GM12878 (cell line): ENCODE measurements around the gene AIRE. TPM values are rescaled to one million over a fixed set of nuclear protein-coding genes. Genes with fewer than 3 reads are reported as not detected.

Experiments
- ATAC-seq: fragments of 200-7000 bp; cut with Tn5 transposase; 3 replicates; pipeline ENCODE4 v1.9.1; 2020; ENCODE audit warnings: mild to moderate bottlenecking, moderate library complexity
- BruUV-seq: library from RNA; stranded (reverse); fragments of 400-500 nt; replicated peaks from 2 replicates; lab custom pipeline; 2021; lab: Mats Ljungman, UMichigan
- CTCF ChIA-PET: fragments of 300-600 bp; sonication (Branson Sonifier 250); formaldehyde crosslinking; extraction: SDS; loops from one replicate; lab custom pipeline; 2021; ENCODE audit warnings: inconsistent platforms; lab: Yijun Ruan, JAX
- POLR2A ChIA-PET: fragments of 350-600 bp; formaldehyde crosslinking; extraction: SDS; loops from one replicate; lab custom pipeline; 2021; ENCODE audit warnings: inconsistent platforms; lab: Charles Lee
- RAD21 ChIA-PET: fragments of 300-600 bp; sonication (Branson Sonifier 250); formaldehyde crosslinking; loops from one replicate; lab custom pipeline; 2023; ENCODE audit warnings: antibody characterized with exemption; ENCODE audit not compliant: unreplicated experiment; lab: Charles Lee
- SMC1A ChIA-PET: fragments of 300-600 bp; sonication (Branson Sonifier 250); formaldehyde crosslinking; loops from one replicate; lab custom pipeline; 2023; ENCODE audit not compliant: unreplicated experiment, uncharacterized antibody; lab: Charles Lee
- DNase-seq: peaks from one replicate; pipeline ENCODE4 v3.0.0-alpha.2; 2011; ENCODE audit warnings: low read depth, low spot score
- FAIRE-seq: peaks from 3 replicates; lab custom pipeline; 2011; peaks lifted over from hg19 to GRCh38; lab: Jason Lieb, UNC
- H2AFZ ChIP-seq: 2 replicates; pipeline ENCODE4 v1.6.0; 2011; ENCODE audit warnings: low read depth, low read length, control low read depth; ENCODE audit not compliant: control insufficient read depth
- H3K27ac ChIP-seq: 2 replicates; pipeline ENCODE4 v1.5.1; 2011; ENCODE audit warnings: control low read depth; ENCODE audit not compliant: control insufficient read depth, insufficient read depth
- H3K27me3 ChIP-seq, 2 experiments: replicated peaks in 1 of 2; 2 replicates each; pipeline versions ENCODE4 v1.6.0 to v1.6.1; 2011; ENCODE audit warnings: low read length in 1 of 2; ENCODE audit not compliant: control insufficient read depth in 2 of 2, insufficient read depth in 2 of 2
- H3K36me3 ChIP-seq, 2 experiments: 2 replicates each; pipeline ENCODE4 v1.5.1; 2011; ENCODE audit warnings: low read length in 1 of 2; ENCODE audit not compliant: control insufficient read depth in 2 of 2, insufficient read depth in 2 of 2
- H3K4me1 ChIP-seq: 2 replicates; pipeline ENCODE4 v1.6.1; 2011; ENCODE audit warnings: mild to moderate bottlenecking, low read length, moderate library complexity, mixed read lengths; ENCODE audit not compliant: control insufficient read depth, insufficient read depth
- H3K4me2 ChIP-seq: 2 replicates; pipeline ENCODE4 v1.6.0; 2011; ENCODE audit warnings: control low read depth; ENCODE audit not compliant: control insufficient read depth, insufficient read depth
- H3K4me3 ChIP-seq: fragments of 200-600 bp; sonication (generic); 2 replicates; pipeline ENCODE4 v1.5.1; 2016
- H3K79me2 ChIP-seq: 2 replicates; pipeline ENCODE4 v1.6.0; 2011; ENCODE audit warnings: low read length; ENCODE audit not compliant: control insufficient read depth, insufficient read depth
- H3K9ac ChIP-seq: 2 replicates; pipeline ENCODE4 v1.8.0; 2011; ENCODE audit warnings: low read length, control low read depth, mixed read lengths; ENCODE audit not compliant: control insufficient read depth, insufficient read depth
- H3K9me3 ChIP-seq: replicated peaks from 3 replicates; pipeline ENCODE4 v1.5.1; 2011; ENCODE audit warnings: mild to moderate bottlenecking, low read length; ENCODE audit not compliant: control insufficient read depth, insufficient read depth
- H4K20me1 ChIP-seq: 2 replicates; pipeline ENCODE4 v1.6.0; 2011; ENCODE audit not compliant: control insufficient read depth, insufficient read depth
- E4F1 ChIP-seq: fragments of 450-650 bp; IDR thresholded peaks from 2 replicates; pipeline ENCODE4 v1.6.1; 2018; ENCODE audit warnings: borderline replicate concordance, mild to moderate bottlenecking; ENCODE audit not compliant: partially characterized antibody
- MYC ChIP-seq: IDR thresholded peaks from 2 replicates; pipeline ENCODE4 v1.6.1; 2011; ENCODE audit warnings: mild to moderate bottlenecking, low read length, moderate library complexity, inconsistent platforms; ENCODE audit not compliant: insufficient read depth, insufficient replicate concordance, insufficient read length, severe bottlenecking
- ZNF217 ChIP-seq: fragments of 450-650 bp; IDR thresholded peaks from 2 replicates; pipeline ENCODE4 v1.6.1; 2017; ENCODE audit warnings: antibody characterized with exemption, mild to moderate bottlenecking
- WGBS: methylation state at CpG from one replicate; pipeline ENCODE4 v1.1.6; 2016; ENCODE audit warnings: low lambda C conversion rate; ENCODE audit not compliant: insufficient replicate concordance, insufficient coverage; ENCODE audit errors: missing lambda C conversion rate; 5-methylcytosine and 5-hydroxymethylcytosine counted together
- in situ Hi-C: fragments of 300-500 bp; cut with MboI; formaldehyde crosslinking; loops from 9 replicates; pipeline ENCODE4 v1.14.3; 2018; ENCODE audit warnings: mixed read lengths
- intact Hi-C: fragments of 100-400 bp; cut with micrococcal nuclease; formaldehyde crosslinking; loops from one replicate; pipeline ENCODE4 v1.14.2; 2022; ENCODE audit not compliant: unreplicated experiment
- polyA plus RNA-seq, 11 experiments: library from polyadenylated mRNA; depleted of rRNA in 4 of 11; unstranded in 6 of 11; stranded (reverse) in 5 of 11; fragments of >200 nt; fragmentation: Nextera tagmentation in 4 of 11; fragmentation: Illumina TruSeq in 1 of 11; extraction: Ambion mirVana in 4 of 11; extraction: Trizol in 1 of 11; gene quantifications; 1 replicate in 1 of 11; 2 replicates in 10 of 11; pipeline versions ENCODE4 v1.2.1 to v1.2.3, GENCODE V29; 2011 to 2016; ENCODE audit warnings: inconsistent platforms in 2 of 11, missing spikeins in 2 of 11, low read depth in 1 of 11
- total RNA-seq, 4 experiments: library from RNA; depleted of rRNA in 3 of 4; stranded (reverse); fragments of >200 nt in 3 of 4; fragmentation: Illumina TruSeq in 1 of 4; extraction: Trizol in 1 of 4; gene quantifications; 2 replicates each; pipeline versions ENCODE4 v1.2.1 to v1.2.3, GENCODE V29; 2013 to 2021

AIRE gene
- total and polyA plus RNA-seq, 10 of the 15 experiments (the other 5 are each of a cell fraction or from before 2014, with no cell fraction given) = 0.05 to 0.10 TPM; not detected in 8

DNA sequence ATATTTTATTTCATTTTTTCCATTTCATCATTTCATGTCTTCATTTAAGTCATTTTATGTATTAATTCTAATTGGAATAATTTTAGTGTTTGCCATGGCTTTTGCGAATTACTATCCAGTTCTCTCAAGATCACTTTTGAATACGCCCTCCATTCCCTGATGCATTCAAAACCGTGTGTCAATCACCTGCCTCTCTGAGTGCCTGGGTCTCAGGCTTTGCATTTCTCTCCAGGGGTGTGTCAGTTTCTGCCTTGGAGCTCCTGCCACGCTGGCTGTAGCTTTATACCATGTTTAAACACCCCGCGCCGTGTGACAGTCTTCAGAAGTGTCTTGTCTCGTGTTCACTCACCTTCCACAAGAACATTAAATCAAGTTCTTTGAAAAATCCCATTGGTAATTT lies 16.6 kb upstream of the AIRE start (continued):
- no peak for TF ChIP-seq E4F1

GRCh38 chr21:44271558-44272283 lies 14.0 kb upstream of the AIRE start:
- BruUV-seq = no TSS peak
- no peak for FAIRE-seq

More at GRCh38 chr21:44271558-44272283, 14.0 kb upstream of the AIRE start:
- ChIA-PET POLR2A (no interaction called here), SMC1A (no interaction called here), RAD21 (no interaction called here), CTCF (interaction anchor here (1.3 kb wide), 1 partner anchor 26 kb away, joined by 3 read pairs; no protein-coding TSS in a partner anchor)
- no peak overlapping the region for H3K4me2 ChIP-seq
- in situ Hi-C loops = no loop called here
- H4K20me1 ChIP-seq = no peaks in the 10 kb centered on the region
- no peak for DNase-seq
- H3K36me3 ChIP-seq = no peaks in the 10 kb centered on the region
- no peak overlapping the region for H2AFZ ChIP-seq
- no peak overlapping the region for H3K9ac ChIP-seq
- H3K4me1 ChIP-seq = no peaks in the 10 kb centered on the region
- WGBS = 45% methylated on average over 18 of the region's 18 CpGs
- H3K79me2 ChIP-seq = no peaks in the 10 kb centered on the region
- peak; percentile 19; the same call in 1 of the 3 replicates for ATAC-seq
- H3K27ac ChIP-seq = no peak overlapping the region
- intact Hi-C loops = no loop called here
- no peaks in the 10 kb centered on the region for H3K9me3 ChIP-seq
- TF ChIP-seq ZNF217 (no peak), MYC (no peak)
- H3K4me3 ChIP-seq = no peak overlapping the region
- H3K27me3 ChIP-seq = no peaks in the 10 kb centered on the region
